ENCODE measurements around the gene GPRIN2. TPM values are rescaled to one million over a fixed set of nuclear protein-coding genes. Genes with fewer than 3 reads are reported as not detected.

The GPRIN2 gene
- total and polyA plus RNA-seq, 2 donors from 2014 or later: 8.5 to 12.6 TPM

GRCh38 chr10:46551701-46552525, 4.5 kb downstream of the GPRIN2 start:
- Histone ChIP-seq H3K36me3 (ENCODE audit: control insufficient read depth in 2 of 3, insufficient read depth in 3 of 3, low read length in 3 of 3) (no peaks in the 10 kb centered on the region), H3K9ac (ENCODE audit: low read length in 3 of 3) (no peak overlapping the region), H3K4me1 (ENCODE audit: control insufficient read depth in 2 of 3, insufficient read depth in 2 of 3, low read depth in 1 of 3, low read length in 3 of 3) (peaks cover 0 to 2% (median 0%) of the 10 kb centered on the region in 3 donors), H3K27me3 (ENCODE audit: control insufficient read depth, insufficient read depth, low read length) (no peaks in the 10 kb centered on the region), H3K4me3 (ENCODE audit: low read length in 3 of 3) (no peak overlapping the region), H3K9me3 (ENCODE audit: control insufficient read depth in 2 of 3, insufficient read depth in 1 of 3, low read length in 3 of 3) (no peaks in the 10 kb centered on the region), H3K27ac (ENCODE audit: low read depth in 2 of 2, low read length in 2 of 2) (no peak overlapping the region)
- TF ChIP-seq CTCF (IDR thresholded peaks at IDR 0.05; ENCODE audit: borderline replicate concordance, extremely low read depth, insufficient read depth): no peak
- FAIRE-seq: no peak
- peak in 2 of 5 donors; percentile 48 to 73 for DNase-seq
- intact Hi-C loops (cut with DNase I): no loop called here

DNA sequence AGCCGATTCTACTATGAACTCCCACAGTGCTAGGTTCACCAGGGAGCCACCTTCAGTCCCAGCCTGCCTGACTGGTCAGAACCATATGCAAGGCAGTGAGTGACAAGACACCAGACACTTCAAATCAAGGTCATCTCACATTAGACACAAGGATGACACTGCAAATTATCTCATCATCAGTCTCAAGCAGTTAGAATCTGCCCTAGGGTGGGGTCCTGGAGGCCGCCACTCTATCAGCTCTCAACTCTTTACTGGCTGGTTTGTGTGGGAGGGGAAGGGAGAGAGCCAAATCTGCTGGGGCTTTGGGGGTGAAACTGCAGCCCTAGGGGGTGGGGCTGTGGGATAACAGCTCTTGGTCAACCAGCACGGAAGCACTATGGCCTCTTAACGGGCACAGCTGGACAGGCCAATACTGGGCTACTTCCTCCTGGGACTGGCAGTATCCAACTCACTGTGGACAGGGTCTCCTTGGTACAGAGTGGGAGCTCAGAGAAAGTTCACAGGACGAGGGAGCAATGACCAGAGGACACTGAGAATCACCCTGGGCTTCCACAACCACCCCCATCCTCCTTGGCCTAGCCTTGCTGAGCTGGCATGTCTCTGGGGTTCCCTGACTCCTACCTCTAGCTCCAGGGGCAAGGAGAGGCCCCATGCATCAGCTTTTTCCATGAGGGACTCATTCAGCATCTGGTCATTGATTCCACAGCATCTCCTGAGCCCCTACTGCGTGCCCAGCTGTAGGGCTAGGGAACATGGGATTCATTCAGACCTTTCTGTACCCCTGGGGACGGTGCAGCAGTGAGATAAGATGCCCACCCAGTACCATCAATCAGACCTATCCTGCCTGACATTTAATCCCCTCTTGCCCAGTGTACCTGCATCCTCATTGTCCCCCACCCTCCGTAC, 5.4 kb downstream of the GPRIN2 start:
- no peaks in the 10 kb centered on the region for H3K27me3 ChIP-seq (ENCODE audit: control insufficient read depth, insufficient read depth, low read length)
- FAIRE-seq: no peak
- peak in 2 of 5 donors; percentile 48 to 63 for DNase-seq
- H3K27ac ChIP-seq (ENCODE audit: low read depth in 2 of 2, low read length in 2 of 2): no peak overlapping the region
- peaks cover 0 to under 1% (median 0%) of the 10 kb centered on the region in 3 donors for H3K4me1 ChIP-seq (ENCODE audit: control insufficient read depth in 2 of 3, insufficient read depth in 2 of 3, low read depth in 1 of 3, low read length in 3 of 3)
- TF ChIP-seq CTCF (IDR thresholded peaks at IDR 0.05; ENCODE audit: borderline replicate concordance, extremely low read depth, insufficient read depth): no peak
- no peaks in the 10 kb centered on the region for H3K36me3 ChIP-seq (ENCODE audit: control insufficient read depth in 2 of 3, insufficient read depth in 3 of 3, low read length in 3 of 3)
- intact Hi-C loops (cut with DNase I): no loop called here
- H3K4me3 ChIP-seq (ENCODE audit: low read length in 3 of 3): no peak overlapping the region
- no peaks in the 10 kb centered on the region for H3K9me3 ChIP-seq (ENCODE audit: control insufficient read depth in 2 of 3, insufficient read depth in 1 of 3, low read length in 3 of 3)
- H3K9ac ChIP-seq (ENCODE audit: low read length in 3 of 3): no peak overlapping the region

- Histone ChIP-seq H3K9me3 (ENCODE audit: control insufficient read depth in 2 of 3, insufficient read depth in 1 of 3, low read length in 3 of 3) (no peaks in the 10 kb centered on the region), H3K27me3 (ENCODE audit: control insufficient read depth, insufficient read depth, low read length) (no peaks in the 10 kb centered on the region), H3K9ac (ENCODE audit: low read length in 3 of 3) (no peak overlapping the region), H3K4me3 (ENCODE audit: low read length in 3 of 3) (no peak overlapping the region), H3K27ac (ENCODE audit: low read depth in 2 of 2, low read length in 2 of 2) (no peak overlapping the region), H3K4me1 (ENCODE audit: control insufficient read depth in 2 of 3, insufficient read depth in 2 of 3, low read depth in 1 of 3, low read length in 3 of 3) (no peaks in the 10 kb centered on the region), H3K36me3 (ENCODE audit: control insufficient read depth in 2 of 3, insufficient read depth in 3 of 3, low read length in 3 of 3) (no peaks in the 10 kb centered on the region)
- no peak for TF ChIP-seq CTCF (IDR thresholded peaks at IDR 0.05; ENCODE audit: borderline replicate concordance, extremely low read depth, insufficient read depth)
- intact Hi-C loops (cut with DNase I): no loop called here
- FAIRE-seq (no peak), DNase-seq (peak in 2 of 5 donors; percentile 61 to 83)
Measured at GRCh38 chr10:46550076-46550790, 6.2 kb downstream of the GPRIN2 start.
